GM21360 (cell line): ENCODE data around the gene DLK2.
A peak's percentile ranks its signal among the peaks of the same experiment; 100 is the strongest.
"Not testable (repeated sequence)": the region's sequence is repeated elsewhere in the genome, so short reads cannot be mapped to it uniquely, and the experiment has no call there.

ENCODE experiments used
- ATAC-seq: cut with Tn5 transposase; IDR thresholded peaks from one replicate; pipeline ENCODE4 v1.9.1; 2021; ENCODE audit warnings: mild to moderate bottlenecking, moderate library complexity; ENCODE audit not compliant: unreplicated experiment

The DLK2 gene

DNA sequence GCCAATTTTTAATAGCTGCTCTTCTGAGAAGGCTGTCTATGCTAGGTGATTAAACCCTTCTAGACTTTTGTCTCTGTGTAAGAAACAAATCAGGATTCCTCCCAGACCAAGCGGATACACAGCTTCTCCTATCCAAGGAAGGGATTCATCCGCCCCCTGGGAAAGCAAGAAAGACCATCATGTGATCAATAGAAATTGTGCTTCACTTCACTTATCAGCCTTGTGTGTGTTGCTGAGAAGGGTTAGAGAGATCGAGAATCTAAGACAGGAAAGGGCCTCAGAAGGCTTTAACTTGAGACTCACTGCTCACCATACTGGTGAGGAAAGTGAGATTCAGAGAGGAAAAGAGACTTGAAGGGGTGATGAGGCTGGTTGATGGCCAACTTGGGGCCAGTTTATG is 26.5 kb downstream of the DLK2 start:
- ATAC-seq: no peak

DNA sequence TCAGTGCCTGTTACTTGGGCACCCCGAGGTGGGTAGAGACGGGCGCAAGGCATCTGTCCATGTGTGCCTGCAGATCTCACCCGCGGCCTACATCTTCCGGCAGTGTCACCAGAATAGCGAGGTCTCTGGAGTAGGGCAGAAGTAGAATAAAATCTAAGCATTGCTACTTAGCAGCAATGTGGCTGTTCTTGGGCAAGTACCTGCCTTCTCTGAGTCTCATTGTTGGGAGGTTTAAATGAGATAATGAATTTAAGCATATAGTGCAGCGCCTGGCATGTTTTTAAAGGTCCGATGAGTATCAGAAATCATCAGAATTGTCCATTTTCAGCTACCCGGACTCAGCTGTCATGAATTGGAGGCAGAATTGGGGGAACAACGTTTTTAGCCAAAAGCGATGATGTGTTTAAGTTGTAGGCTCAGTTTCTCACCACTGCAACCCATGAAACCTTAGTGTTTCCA is 27.2 kb downstream of the DLK2 start:
- no peak for ATAC-seq

DNA sequence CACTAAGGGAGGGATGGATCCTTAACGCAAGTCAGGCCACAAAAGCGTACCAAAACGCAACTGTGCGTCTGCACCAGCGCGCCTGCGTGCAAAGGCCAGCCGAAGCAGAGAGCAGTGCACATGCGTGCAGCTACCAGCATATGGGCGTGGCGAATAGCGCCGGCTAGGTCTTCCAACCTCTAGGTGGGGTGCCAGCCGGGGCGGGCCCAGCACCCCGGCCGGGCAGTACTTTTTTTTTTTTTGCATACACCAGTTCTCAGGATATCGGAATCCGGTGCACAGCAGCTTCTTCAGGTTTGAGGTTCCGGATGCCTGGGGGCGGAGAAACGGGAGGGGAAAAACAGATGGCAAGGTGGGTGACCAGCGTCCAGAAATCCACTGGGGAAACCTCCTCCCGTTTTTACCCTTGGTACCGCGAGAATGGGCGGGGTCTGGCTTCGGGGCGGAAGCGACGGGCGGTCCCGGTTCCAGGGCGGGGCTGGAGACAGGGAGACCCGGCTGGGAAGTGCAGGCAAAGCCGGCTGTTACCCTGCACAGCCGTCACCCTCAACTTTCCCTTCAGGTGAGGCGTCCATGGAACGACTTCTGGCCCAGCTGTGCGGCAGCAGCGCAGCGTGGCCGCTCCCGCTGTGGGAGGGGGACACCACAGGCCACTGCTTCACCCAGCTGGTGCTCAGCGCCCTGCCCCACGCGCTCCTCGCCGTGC is 27.8 kb downstream of the DLK2 start, which contains the start of gene ABCC10:
TSS of gene ABCC10 (plus strand) at position 136 of the 706 bp plus-strand sequence. CDS start at position 574, 438 bp downstream.
- peak; percentile 86 for ATAC-seq

DNA sequence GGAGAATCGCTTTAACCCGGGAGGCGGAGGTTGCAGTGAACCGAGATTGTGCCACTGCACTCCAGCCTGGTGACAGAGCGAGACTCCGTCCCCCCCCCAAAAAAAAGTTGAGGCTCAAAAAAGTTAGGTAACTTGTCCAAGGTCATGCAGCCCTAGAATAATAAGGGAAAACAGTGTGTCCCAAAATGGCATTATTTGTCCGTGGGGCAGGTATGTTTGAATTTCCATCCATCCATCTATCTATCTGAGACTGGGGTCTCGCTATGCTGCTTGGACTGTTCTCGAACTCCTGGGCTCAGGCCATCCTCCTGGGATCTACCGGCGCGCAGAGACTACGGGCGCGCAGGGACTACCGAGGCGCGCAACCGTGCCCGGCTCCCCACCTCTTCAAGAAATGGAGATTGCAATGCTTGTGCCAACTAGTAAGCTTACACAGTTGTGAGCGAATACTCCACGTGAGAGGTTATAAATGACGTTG is 28.4 kb downstream of the DLK2 start:
- no peak for ATAC-seq

DNA sequence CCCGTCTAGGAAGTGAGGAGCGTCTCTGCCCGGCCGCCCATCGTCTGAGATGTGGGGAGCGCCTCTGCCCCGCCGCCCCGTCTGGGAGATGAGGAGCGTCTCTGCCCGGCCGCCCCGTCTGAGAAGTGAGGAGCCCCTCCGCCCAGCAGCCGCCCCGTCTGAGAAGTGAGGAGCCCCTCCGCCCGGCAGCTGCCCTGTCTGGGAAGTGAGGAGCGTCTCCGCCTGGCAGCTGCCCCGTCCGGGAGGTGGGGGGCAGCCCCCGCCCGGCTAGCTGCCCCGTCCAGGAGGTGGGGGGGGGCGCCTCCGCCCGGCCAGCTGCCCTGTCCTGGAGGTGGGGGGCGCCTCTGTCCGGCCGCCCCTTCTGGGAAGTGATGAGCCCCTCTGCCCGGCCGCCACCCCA is 30.3 kb downstream of the DLK2 start:
- not testable (repeated sequence) for ATAC-seq

DNA sequence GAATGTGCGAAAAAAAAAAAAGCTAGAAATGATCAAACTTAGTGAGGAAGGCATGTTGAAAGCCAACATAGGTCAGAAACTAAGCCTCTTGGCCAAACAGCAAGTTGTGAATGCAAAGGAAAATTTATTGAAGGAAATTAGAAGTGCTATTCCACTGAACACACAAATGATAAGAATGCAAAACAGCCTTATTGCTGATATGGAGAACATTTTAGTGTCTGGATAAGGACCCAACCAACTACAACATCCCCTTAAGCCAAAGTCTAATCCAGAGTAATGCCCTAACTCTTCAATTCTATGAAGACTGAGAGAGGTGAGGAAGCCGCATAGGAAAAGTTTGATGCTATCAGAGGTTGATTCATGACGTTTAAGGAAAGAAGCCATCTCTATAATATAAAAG is 33.5 kb downstream of the DLK2 start:
- ATAC-seq: no peak

DNA sequence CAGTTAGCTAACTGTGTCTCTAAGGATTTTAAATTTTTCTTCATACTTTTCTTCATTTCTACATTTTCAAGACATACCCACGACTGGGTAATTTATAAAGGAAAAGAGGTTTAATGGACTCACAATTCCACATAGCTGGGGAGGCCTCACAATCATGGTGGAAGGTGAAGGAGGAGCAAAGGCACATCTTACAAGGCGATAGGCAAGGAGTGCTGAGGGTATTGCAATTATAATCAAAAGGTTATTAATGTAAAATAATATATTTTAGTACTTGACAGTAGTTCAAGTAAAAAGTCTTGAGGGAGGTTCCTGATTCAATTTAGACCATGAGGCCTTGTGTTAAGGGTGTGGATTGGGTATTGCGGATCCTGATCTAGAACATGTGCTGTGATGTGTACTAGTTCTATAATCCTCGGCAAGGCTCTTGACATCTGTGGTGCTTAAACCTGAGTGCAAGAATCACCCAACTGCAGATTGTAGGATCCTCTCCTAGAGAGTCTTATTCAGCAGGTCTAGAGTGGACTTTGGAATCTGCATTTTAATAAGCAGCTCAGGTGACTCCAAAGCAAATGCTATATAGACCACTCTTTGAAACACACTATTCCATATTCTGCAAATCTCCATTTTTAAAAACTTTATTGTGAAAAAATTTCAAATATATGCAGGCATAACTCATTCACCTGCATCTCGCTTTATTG is 35.2 kb downstream of the DLK2 start:
- ATAC-seq: no peak

DNA sequence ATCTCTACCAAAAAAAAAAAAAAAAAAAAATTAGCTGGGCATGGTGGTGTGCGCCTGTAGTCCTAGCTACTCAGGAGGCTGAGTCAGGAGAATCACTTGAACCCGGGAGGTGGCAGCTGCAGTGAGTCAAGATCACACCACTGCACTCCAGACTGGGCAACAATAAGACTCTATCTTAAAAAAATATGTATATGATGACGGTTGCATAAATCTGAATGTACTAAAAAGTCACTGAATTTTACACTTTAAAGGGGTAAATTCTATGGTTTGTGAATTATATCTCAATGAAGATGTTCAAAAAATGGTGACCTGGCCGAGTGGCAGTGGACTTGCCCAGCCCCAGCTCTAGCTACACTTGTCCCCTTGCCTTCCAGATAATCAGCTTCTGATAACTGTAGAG is 38.4 kb downstream of the DLK2 start:
- no peak for ATAC-seq

DNA sequence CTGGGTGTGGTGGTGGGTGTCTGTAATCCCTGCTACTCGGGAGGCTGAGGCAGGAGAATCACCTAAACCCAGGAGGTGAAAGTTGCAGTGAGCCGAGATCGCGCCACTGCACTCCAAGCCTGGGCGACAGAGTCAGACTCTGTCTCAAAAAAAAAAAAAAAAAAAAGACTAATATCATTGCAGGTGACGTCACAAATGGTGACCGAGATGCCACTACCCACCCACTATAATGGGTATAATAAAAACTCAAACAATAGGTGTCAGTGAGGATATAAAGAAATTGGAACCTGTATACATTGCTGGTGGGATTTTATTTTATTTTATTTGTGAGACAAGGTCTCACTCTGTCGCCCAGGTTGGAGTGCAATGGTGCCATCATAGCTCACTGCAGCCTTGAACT is 40.1 kb downstream of the DLK2 start:
- ATAC-seq: not testable (repeated sequence)

DNA sequence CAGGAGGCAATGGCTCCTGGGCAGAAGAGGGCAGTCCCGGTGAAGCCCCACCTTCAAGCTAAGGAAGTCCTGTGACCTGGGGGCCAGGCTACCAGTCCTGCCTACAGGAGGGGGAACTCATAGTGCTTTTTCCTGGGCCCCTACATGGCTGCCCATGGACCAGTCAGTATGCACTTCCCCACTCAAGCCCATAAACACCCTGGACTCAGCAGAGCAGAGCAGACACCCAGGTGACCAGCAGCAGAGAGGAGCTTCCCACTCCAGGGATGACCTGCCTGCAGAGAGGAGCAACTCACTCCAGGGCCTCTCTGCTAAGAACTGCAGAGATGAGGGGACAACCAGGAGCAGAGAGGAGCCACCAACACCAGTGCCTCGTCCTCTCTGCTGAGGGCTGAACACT is 42.3 kb downstream of the DLK2 start:
- no peak for ATAC-seq

DNA sequence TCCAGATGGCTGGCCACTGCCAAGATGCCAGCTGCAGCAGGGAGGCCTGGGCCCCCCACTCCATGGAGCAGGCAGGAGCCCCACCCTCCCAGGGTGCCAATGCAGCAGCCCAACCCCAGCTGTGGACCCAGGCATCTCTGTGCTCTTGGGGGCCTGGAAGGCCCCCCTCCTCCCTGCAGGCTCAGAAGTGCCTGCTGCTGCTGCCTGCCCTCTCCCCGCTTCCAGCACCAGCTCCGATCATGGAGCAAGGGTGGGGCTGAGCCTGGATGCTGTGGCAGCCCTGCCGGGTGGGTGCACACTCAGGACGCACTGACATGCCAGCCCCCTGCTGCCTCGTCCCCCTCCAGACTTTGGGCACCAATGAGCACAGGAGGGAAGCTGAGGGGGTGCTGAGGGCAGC is 42.8 kb downstream of the DLK2 start:
- ATAC-seq: no peak

DNA sequence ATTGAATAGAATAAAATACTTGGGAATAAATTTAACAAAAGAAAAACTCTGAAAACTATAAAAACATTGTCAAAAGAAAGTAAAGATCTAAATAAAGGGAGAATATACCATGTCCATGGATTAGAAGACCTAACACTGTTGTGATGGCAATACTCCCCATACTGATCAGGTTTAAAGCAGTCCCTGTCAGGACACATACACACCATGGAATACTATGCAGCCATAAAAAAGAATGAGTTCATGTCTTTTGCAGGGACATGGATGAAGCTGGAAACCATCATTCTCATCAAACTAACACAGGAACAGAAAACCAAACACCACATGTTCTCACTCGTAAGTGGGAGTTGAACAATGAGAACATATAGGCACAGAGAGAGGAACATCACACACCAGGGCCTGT is 44.6 kb downstream of the DLK2 start:
- not testable (repeated sequence) for ATAC-seq

DNA sequence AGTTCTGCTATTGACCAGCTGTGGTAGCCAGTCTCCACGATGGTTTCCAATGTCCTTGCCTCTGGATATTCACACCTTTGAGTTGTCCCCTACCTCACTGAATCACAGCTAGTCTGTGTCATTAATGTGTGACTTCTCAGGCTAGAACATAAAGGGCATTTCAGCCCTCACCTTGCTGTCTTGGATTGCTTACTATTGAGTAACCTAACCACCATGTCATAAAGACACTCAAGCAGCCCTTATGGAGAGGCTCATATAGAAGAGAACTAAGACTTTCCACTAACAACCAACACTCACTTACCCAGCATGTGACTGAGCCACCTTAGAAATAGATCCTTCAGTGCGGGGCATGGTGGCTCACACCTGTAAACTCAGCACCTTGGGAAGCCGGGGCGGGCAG is 47.1 kb downstream of the DLK2 start:
- ATAC-seq: no peak

DNA sequence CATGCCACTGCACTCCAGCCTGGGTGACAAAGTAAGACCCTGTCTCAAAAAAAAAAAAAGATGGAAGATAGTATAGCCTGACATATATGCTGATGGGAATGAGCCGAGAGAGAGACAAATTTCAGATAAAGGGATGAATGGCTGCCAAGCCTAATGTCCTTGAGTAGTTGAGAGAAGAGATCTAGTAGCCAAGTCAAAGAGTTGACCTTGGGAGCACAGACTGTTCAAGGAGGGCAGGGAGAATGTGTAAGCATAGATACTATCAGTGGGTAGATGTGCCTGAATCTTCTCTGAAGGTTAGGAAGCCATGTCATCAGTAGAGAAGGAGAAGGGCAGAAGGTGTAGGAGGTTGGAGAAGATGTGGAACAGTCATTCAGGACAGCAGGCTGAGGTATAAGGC is 48.1 kb downstream of the DLK2 start:
- ATAC-seq: no peak

DNA sequence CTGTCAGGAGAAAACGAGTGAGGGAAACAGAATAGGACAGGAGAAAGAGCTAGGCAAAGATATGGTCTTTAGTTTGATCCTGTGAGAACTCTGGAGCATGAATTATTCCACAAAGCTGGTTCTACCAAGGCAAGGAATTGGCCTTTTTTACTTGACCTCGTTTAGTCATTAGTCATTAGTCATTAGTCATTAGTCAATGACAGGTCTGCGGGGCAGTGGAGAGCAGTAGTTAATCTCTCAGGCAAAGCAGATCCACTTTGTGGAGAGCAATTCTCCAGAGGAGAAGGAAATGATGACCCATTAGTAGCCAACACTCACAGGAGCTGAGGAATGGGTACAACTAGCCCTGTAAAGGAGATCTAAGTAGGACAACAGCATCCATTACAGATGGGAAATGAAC is 50.0 kb downstream of the DLK2 start:
- ATAC-seq: no peak

DNA sequence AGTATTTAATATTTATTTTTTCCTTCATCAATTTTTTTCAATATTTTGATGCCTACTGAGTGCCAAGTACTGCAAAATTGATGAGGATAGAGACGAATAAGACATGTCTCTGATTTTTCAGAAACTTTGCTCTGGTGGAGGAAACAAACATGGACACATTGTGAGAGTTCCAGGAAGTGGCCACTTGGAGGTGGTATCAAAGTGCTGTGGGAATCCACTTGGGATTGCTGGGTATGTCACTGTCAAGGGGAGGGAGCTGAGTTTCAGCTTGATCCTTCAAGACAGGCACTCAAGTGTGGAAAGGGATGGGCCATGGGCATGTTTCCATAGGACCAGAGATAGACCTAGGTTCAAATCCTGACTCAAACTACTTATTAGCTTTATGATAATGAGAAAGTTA is 52.5 kb downstream of the DLK2 start:
- no peak for ATAC-seq

DNA sequence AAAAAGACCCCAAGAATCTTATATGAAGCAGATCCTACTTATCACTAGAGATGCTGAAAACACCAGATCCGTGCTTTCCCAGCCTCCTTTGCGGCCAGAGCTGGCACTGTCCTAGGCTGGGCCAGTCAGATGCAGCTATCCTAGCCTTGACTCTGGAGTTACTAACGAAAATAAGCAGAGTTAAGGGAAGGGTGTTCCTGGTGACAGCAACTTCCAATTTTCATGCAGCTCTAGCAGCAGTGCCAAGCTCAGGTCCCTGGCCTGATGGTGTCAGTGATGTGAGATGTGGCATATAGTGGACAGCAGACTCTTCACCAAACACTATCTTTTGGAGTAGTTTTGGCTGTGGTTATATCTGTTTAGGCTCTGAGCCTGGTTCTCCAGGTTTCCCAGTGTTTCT is 53.6 kb downstream of the DLK2 start:
- ATAC-seq: no peak
